ENCODE measurements around the gene RPL27A.

The RPL27A gene

DNA sequence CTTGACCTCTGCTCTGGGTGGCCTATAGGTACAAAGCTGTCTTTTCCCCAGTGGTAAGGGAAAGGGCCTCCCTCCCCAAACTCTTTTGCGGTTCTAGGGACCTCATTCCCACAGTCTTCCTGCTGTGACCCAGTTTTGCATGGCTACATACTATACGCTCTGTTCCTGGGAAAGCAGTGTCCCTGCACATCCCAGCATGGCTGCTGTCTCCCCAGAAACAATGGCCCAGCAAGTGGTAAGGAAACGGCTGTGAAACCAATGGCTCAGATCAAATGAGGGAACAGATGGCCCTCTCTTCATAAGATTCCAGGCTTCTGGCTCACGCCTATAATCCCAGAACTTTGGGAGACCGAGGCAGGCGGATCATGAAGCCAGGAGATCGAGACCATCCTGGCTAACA is 41.1 kb downstream of the RPL27A start:
- peak; percentile 14 for DNase-seq

GRCh38 chr11:8724682-8725081 is 42.1 kb downstream of the RPL27A start:
- no peak for DNase-seq

DNA sequence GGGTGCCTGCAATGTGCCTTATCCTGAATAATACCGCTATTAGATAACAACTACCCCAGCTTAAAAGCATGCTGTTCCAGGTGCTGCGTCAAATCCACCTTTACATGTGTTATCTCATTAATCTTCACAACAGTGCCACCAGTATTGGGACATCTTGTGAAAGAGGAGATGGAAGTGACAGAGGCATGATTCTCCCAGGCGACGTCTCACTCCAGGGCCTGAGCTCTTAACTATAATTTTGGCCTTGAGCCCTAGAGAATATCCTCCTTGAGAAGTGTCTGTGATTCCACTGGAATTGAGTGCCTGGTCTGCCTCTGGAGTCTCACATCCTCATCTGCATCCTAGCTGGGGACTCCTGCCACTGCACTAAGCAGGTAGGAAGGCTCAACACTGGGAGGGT is 43.8 kb downstream of the RPL27A start:
- no peak for DNase-seq

DNA sequence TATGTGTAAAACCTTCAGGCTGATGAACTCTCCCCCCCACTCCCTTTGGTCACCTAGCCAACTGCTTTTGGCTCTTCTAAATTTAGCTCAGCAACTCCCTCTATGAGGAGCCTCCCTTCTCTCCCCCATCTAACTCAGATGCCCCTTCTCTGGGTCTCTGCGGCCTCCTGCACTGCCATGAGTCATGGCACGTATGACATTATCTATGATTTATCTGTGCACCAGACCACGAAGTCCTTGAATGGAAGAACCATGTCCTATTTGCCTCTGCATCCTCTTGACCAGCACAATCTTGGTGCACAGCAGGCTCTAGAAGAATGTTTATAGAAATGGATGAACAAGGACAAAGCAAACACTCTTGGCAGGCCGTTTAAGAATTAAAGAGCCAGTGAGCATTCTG is 46.0 kb downstream of the RPL27A start:
- no peak for DNase-seq

DNA sequence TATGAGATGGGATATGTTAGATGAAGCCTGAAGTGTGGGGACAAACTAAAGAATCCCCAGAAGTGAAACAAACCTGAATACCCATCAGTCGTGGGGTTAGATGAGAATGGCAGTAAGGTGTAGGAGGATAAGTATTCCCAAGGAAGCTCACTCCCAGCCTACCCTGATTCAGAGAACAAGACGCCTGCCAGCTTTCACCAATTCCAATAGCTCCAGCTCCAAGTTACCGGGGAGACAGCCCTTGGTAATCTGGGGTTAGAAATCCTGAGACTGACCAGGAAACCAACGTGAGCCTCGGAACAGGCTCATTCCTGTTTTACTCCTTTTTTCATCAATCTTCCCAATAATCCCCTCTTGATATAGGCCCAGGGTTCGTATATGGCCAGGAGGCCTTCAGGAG is 46.5 kb downstream of the RPL27A start:
- no peak for DNase-seq

- no peak for DNase-seq
Measured at GRCh38 chr11:8729837-8730696, 47.5 kb downstream of the RPL27A start.

GRCh38 chr11:8730697-8731020 is 48.1 kb downstream of the RPL27A start:
- no peak for DNase-seq

DNA sequence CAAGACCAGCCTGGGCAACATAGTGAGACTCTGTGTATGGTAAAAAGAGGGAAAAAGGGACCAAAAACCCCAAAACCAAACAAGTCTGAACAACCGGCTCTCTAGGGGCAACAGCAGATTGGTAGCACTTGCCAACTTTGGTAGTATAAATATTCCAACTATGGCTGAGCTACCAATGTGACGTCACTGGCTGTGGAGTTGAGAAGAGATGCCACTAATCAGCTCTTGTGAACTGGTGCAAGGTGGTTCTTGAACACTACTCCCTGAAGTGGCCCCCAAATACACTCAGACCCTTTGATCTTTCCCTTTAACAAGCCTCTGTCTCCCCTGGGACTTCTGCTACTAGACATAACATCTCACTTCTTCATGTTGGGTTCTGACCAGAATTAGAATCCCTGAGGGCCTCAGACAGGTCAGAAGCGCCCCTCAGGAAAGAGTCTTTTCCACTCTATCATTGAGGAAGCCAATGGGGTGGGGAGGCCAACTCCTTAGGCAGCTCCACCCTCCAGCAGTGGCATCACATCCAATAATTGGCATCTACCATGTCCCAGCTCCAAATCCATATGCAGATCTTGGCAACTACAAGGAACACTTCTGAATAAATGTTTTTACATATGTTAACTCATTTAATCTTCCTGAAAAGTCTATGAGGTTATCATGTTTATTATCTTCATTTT is 49.2 kb downstream of the RPL27A start:
- no peak for DNase-seq

GRCh38 chr11:8732324-8732670 is 49.7 kb downstream of the RPL27A start:
- no peak for DNase-seq

DNA sequence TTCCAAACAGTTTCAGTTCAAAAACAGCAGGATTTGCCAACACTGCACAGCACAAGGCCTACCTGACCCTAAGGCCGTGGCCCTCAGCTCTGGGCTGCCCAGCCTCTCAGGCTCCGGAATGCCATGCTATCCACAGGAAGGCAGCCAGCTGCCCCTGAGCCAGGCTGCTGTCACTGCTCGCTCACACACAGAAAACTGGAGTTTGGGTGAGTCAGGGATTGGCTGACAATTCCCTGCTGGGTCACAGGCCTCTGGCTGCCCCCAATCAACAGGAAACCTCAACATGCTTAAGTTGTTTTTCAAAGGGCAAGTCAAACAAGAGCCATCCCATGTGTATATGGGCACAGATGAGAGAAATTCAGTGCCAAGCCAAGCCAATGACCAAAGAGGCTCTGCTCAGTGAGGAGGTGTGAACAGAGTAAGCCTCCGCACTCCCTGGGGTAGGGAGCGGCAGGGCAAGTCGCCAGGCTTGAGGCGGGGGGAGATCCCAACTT is 50.2 kb downstream of the RPL27A start:
- DNase-seq = no peak

GRCh38 chr11:8733852-8734251 is 51.3 kb downstream of the RPL27A start:
- no peak for DNase-seq

DNA sequence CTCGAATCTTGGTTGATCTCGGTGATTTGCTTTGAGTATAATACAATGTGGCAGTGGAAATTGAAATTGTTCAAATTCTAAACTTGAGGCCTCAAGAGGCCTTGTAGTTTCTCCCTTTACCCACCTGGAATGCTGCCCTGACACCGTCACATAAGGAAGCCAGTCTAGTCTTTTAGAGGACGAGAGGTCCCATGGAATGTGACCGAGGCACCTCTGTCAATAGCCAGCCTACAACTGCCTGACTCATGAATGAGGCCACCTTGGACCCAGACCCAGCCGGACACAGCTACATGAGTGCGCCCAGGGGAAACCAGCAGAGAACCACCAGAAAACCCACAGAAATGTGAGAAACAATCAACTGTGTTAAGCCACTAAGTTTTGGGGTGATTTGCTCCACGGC is 52.5 kb downstream of the RPL27A start:
- DNase-seq = no peak

GRCh38 chr11:8739309-8739793 is 56.8 kb downstream of the RPL27A start:
- DNase-seq = no peak

Measured in NCI-H2171 (cell line).